ENCODE results near the gene MOSMO.

Gene MOSMO

GRCh38 chr16:22050963-22051362, 43.1 kb downstream of the MOSMO start:
- DNase-seq (ENCODE audit: low read depth in 2 of 2), result no peak

- DNase-seq (ENCODE audit: low read depth in 2 of 2), result no peak
Measured at GRCh38 chr16:22052980-22053379, 45.1 kb downstream of the MOSMO start.

GRCh38 chr16:22053921-22054341, 46.0 kb downstream of the MOSMO start:
- no peak for DNase-seq (ENCODE audit: low read depth in 2 of 2)

GRCh38 chr16:22054847-22055590, 47.1 kb downstream of the MOSMO start:
- no peak for DNase-seq (ENCODE audit: low read depth in 2 of 2)

GRCh38 chr16:22055881-22056280, 48.0 kb downstream of the MOSMO start:
- DNase-seq (ENCODE audit: low read depth in 2 of 2), result no peak

GRCh38 chr16:22063888-22064467, 56.1 kb downstream of the MOSMO start:
- no peak for DNase-seq (ENCODE audit: low read depth in 2 of 2)

- no peak for DNase-seq (ENCODE audit: low read depth in 2 of 2)
Measured at GRCh38 chr16:22065252-22065651, 57.3 kb downstream of the MOSMO start.

GRCh38 chr16:22070361-22071330, 62.7 kb downstream of the MOSMO start:
- no peak for DNase-seq (ENCODE audit: low read depth in 2 of 2)

- DNase-seq (ENCODE audit: low read depth in 2 of 2), result no peak
Measured at GRCh38 chr16:22071331-22071910, 63.5 kb downstream of the MOSMO start.

- DNase-seq (ENCODE audit: low read depth in 2 of 2), result no peak
Measured at GRCh38 chr16:22073350-22073749, 65.4 kb downstream of the MOSMO start.

GRCh38 chr16:22075043-22075757, 67.3 kb downstream of the MOSMO start:
- DNase-seq (ENCODE audit: low read depth in 2 of 2), result no peak

- no peak for DNase-seq (ENCODE audit: low read depth in 2 of 2)
Measured at GRCh38 chr16:22075776-22076175, 67.9 kb downstream of the MOSMO start.

- DNase-seq (ENCODE audit: low read depth in 2 of 2), result peak; percentile 41 to 55
Measured at GRCh38 chr16:22077700-22078313, 69.9 kb downstream of the MOSMO start.

GRCh38 chr16:22078656-22079055, 70.7 kb downstream of the MOSMO start:
- no peak for DNase-seq (ENCODE audit: low read depth in 2 of 2)

- no peak for DNase-seq (ENCODE audit: low read depth in 2 of 2)
Measured at GRCh38 chr16:22081050-22081449, 73.1 kb downstream of the MOSMO start.

GRCh38 chr16:22086440-22086839, 78.5 kb downstream of the MOSMO start:
- DNase-seq (ENCODE audit: low read depth in 2 of 2), result no peak

- DNase-seq (ENCODE audit: low read depth in 2 of 2), result no peak
Measured at GRCh38 chr16:22088642-22089041, 80.7 kb downstream of the MOSMO start.

- DNase-seq (ENCODE audit: low read depth in 2 of 2), result no peak
Measured at GRCh38 chr16:22089910-22090309, 82.0 kb downstream of the MOSMO start.

- DNase-seq (ENCODE audit: low read depth in 2 of 2), result no peak
Measured at GRCh38 chr16:22091721-22092120, 83.8 kb downstream of the MOSMO start.

- no peak for DNase-seq (ENCODE audit: low read depth in 2 of 2)
Measured at GRCh38 chr16:22092143-22092933, 84.4 kb downstream of the MOSMO start, which contains the start of gene VWA3A. TSS of gene VWA3A (plus strand) at chr16:22092541. CDS start at chr16:22092638, 97 bp downstream.

Measured in stimulated activated CD8-positive, alpha-beta memory T cell treated with anti-CD3 and anti-CD28 coated beads, Interleukin-7, amount 100 ng/mL, for 4 hours (primary cell).